WI38 (cell line): ENCODE results near the gene ADGRA3.

ENCODE experiments used
- H3K4me3 ChIP-seq: 2 replicates; pipeline ENCODE4 v1.5.1; 2011; ENCODE audit warnings: low read depth, mild to moderate bottlenecking, control low read depth, low read length
- CTCF ChIP-seq: IDR thresholded peaks from 2 replicates; pipeline ENCODE4 v1.5.1; 2012; ENCODE audit warnings: low read depth, mild to moderate bottlenecking, control low read depth, low read length

The ADGRA3 gene

GRCh38 chr4:22348410-22348809 is 167.5 kb downstream of the ADGRA3 start:
- no peak overlapping the region for H3K4me3 ChIP-seq
- no peak for TF ChIP-seq CTCF

GRCh38 chr4:22345678-22346077 is 170.2 kb downstream of the ADGRA3 start:
- H3K4me3 ChIP-seq, result no peak overlapping the region
- no peak for TF ChIP-seq CTCF

GRCh38 chr4:22345055-22345454 is 170.8 kb downstream of the ADGRA3 start:
- no peak for TF ChIP-seq CTCF
- no peak overlapping the region for H3K4me3 ChIP-seq

- TF ChIP-seq CTCF, result no peak
- H3K4me3 ChIP-seq, result no peak overlapping the region
Observed at GRCh38 chr4:22343606-22344005, 172.3 kb downstream of the ADGRA3 start.

- TF ChIP-seq CTCF, result no peak
- no peak overlapping the region for H3K4me3 ChIP-seq
Observed at GRCh38 chr4:22339491-22339890, 176.4 kb downstream of the ADGRA3 start.

- no peak for TF ChIP-seq CTCF
- H3K4me3 ChIP-seq, result no peak overlapping the region
Observed at GRCh38 chr4:22338796-22339195, 177.1 kb downstream of the ADGRA3 start.
